ENCODE data around the gene CCNL2.

The CCNL2 gene

GRCh38 chr1:1336931-1337792, 62.0 kb downstream of the CCNL2 start:
- no peak overlapping the region for H3K27ac ChIP-seq (ENCODE audit: low read length)
- H3K4me3 ChIP-seq (ENCODE audit: low read length) = no peak overlapping the region
- no peaks in the 10 kb centered on the region for H3K27me3 ChIP-seq (ENCODE audit: insufficient read depth, low read length)
- no peaks in the 10 kb centered on the region for H3K9me3 ChIP-seq (ENCODE audit: insufficient read depth, low read depth, low read length)
- no peaks in the 10 kb centered on the region for H3K4me1 ChIP-seq (ENCODE audit: insufficient read depth, low read length)
- peaks cover 20% of the 10 kb centered on the region for H3K36me3 ChIP-seq (ENCODE audit: insufficient read depth, low read depth, low read length)
- no peak overlapping the region for H3K9ac ChIP-seq (ENCODE audit: low read depth, low read length)

DNA sequence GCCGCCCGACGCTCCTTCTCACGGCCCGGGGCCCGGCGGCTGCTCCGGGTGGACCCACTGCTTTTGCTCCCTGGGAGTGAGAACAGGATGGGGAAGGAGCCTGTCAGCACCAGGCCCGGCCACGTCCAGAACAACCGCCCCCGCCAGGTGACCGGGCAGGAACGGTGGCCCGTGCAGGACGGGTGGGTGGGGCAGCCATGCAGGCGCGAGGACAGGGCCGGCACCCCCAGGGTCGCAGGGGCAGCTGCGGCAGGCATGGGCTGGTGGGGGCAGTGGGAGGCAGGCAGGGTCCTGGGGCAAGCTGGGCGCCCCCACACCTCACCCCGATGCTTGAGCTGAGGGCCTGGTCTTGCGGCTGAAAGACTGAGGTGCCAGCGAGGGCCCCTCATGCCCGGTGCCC, 62.7 kb downstream of the CCNL2 start:
- Histone ChIP-seq H3K9me3 (ENCODE audit: insufficient read depth, low read depth, low read length) (no peaks in the 10 kb centered on the region), H3K4me3 (ENCODE audit: low read length) (no peak overlapping the region), H3K9ac (ENCODE audit: low read depth, low read length) (no peak overlapping the region), H3K27me3 (ENCODE audit: insufficient read depth, low read length) (no peaks in the 10 kb centered on the region), H3K36me3 (ENCODE audit: insufficient read depth, low read depth, low read length) (peaks cover 19% of the 10 kb centered on the region), H3K4me1 (ENCODE audit: insufficient read depth, low read length) (no peaks in the 10 kb centered on the region), H3K27ac (ENCODE audit: low read length) (no peak overlapping the region)

GRCh38 chr1:1335792-1336248, 63.3 kb downstream of the CCNL2 start:
- Histone ChIP-seq H3K36me3 (ENCODE audit: insufficient read depth, low read depth, low read length) (peaks cover 13% of the 10 kb centered on the region), H3K9me3 (ENCODE audit: insufficient read depth, low read depth, low read length) (no peaks in the 10 kb centered on the region), H3K4me1 (ENCODE audit: insufficient read depth, low read length) (no peaks in the 10 kb centered on the region), H3K9ac (ENCODE audit: low read depth, low read length) (no peak overlapping the region), H3K27me3 (ENCODE audit: insufficient read depth, low read length) (no peaks in the 10 kb centered on the region), H3K27ac (ENCODE audit: low read length) (no peak overlapping the region), H3K4me3 (ENCODE audit: low read length) (no peak overlapping the region)
